Neural cell (in vitro differentiated cells): ENCODE data around the gene RAB4B. TPM values are rescaled to one million over a fixed set of nuclear protein-coding genes. Genes with fewer than 3 reads are reported as not detected.

ENCODE experiments used
- H2AFZ ChIP-seq: fragments of 200-600, 300-800 bp; sonication (generic), shearing (Covaris generic); 2 replicates; pipeline ENCODE4 v1.6.0; 2014; ENCODE audit warnings: low read depth, mild to moderate bottlenecking, antibody characterized with exemption, low read length, moderate library complexity
- H3F3A ChIP-seq: fragments of 200-600 bp; shearing (Covaris generic); 2 replicates; pipeline ENCODE4 v1.6.1; 2016; ENCODE audit warnings: mild to moderate bottlenecking, moderate library complexity, mixed read lengths, antibody characterized with exemption, low read length; ENCODE audit not compliant: insufficient read depth, poor library complexity, severe bottlenecking
- H3K27ac ChIP-seq: fragments of 200-600, 300-800 bp; sonication (generic), shearing (Covaris generic); 2 replicates; pipeline ENCODE4 v1.5.1; 2014; ENCODE audit warnings: mild to moderate bottlenecking, low read length, moderate library complexity
- H3K27me3 ChIP-seq: fragments of 300-800, 200-600 bp; sonication (generic), shearing (Covaris generic); 2 replicates; pipeline ENCODE4 v1.6.0; 2014; ENCODE audit warnings: mild to moderate bottlenecking, low read depth, low read length, moderate library complexity; ENCODE audit not compliant: insufficient read depth
- H3K36me3 ChIP-seq: fragments of 300-800, 200-600 bp; sonication (generic), shearing (Covaris generic); 2 replicates; pipeline ENCODE4 v1.5.1; 2014; ENCODE audit warnings: mild to moderate bottlenecking, antibody characterized with exemption, low read length, moderate library complexity; ENCODE audit not compliant: insufficient read depth
- H3K4me2 ChIP-seq: fragments of 300-800, 200-600 bp; sonication (generic), shearing (Covaris generic); 2 replicates; pipeline ENCODE4 v1.6.0; 2014; ENCODE audit warnings: mild to moderate bottlenecking, low read length
- H3K4me3 ChIP-seq: fragments of 300-800, 200-600 bp; sonication (generic), shearing (Covaris generic); 2 replicates; pipeline ENCODE4 v1.5.1; 2014; ENCODE audit warnings: mild to moderate bottlenecking, low read length, moderate library complexity
- H3K79me2 ChIP-seq: fragments of 200-600 bp; shearing (Covaris generic); replicated peaks from 2 replicates; pipeline ENCODE4 v1.6.0; 2014; ENCODE audit warnings: mild to moderate bottlenecking, low read length, moderate library complexity; ENCODE audit not compliant: insufficient read depth
- H3K9ac ChIP-seq: fragments of 300-800, 200-600 bp; sonication (generic), shearing (Covaris generic); 2 replicates; pipeline ENCODE4 v1.6.1; 2016; ENCODE audit warnings: mild to moderate bottlenecking, low read length, mixed read lengths
- H3K9me2 ChIP-seq: fragments of 200-600 bp; shearing (Covaris generic); 2 replicates; pipeline ENCODE4 v1.6.1; 2016; ENCODE audit warnings: mild to moderate bottlenecking, low read length, mixed read lengths; ENCODE audit not compliant: insufficient read depth
- H3K9me3 ChIP-seq: fragments of 200-600, 300-800 bp; sonication (generic), shearing (Covaris generic); 2 replicates; pipeline ENCODE4 v1.6.1; 2016; ENCODE audit warnings: mild to moderate bottlenecking, mixed run types, low read length, moderate library complexity, mixed read lengths
- H4K20me1 ChIP-seq: fragments of 200-600 bp; shearing (Covaris generic); 2 replicates; pipeline ENCODE4 v1.6.1; 2016; ENCODE audit warnings: mild to moderate bottlenecking, mixed run types; ENCODE audit not compliant: insufficient read depth
- CTCF ChIP-seq: fragments of 450-650 bp; IDR thresholded peaks from 2 replicates; pipeline ENCODE4 v1.5.1; 2014; ENCODE audit warnings: antibody characterized with exemption, mild to moderate bottlenecking, moderate library complexity; ENCODE audit not compliant: poor library complexity, severe bottlenecking
- EZH2 ChIP-seq: fragments of 200-600, 300-800 bp; shearing (Covaris generic), sonication (generic); IDR thresholded peaks from 2 replicates; pipeline ENCODE4 v1.6.1; 2014; ENCODE audit warnings: antibody characterized with exemption, low read length, borderline replicate concordance, mild to moderate bottlenecking; ENCODE audit not compliant: insufficient read depth, poor library complexity, severe bottlenecking
- MXI1 ChIP-seq: fragments of 450-650 bp; conservative IDR thresholded peaks from 2 replicates; pipeline ENCODE4 v1.6.1; 2014; ENCODE audit warnings: antibody characterized with exemption, mild to moderate bottlenecking; ENCODE audit not compliant: poor library complexity, severe bottlenecking
- POLR2AphosphoS5 ChIP-seq: IDR thresholded peaks from 2 replicates; pipeline ENCODE4 v1.6.1; 2012
- REST ChIP-seq: IDR thresholded peaks from 2 replicates; pipeline ENCODE4 v1.6.1; 2012; ENCODE audit warnings: borderline replicate concordance
- SMC3 ChIP-seq: fragments of 450-650 bp; conservative IDR thresholded peaks from 2 replicates; pipeline ENCODE4 v1.6.1; 2014; ENCODE audit warnings: antibody characterized with exemption, mild to moderate bottlenecking, moderate library complexity; ENCODE audit not compliant: poor library complexity
- TAF1 ChIP-seq: IDR thresholded peaks from 2 replicates; pipeline ENCODE4 v1.6.1; 2012; ENCODE audit warnings: low read depth
- polyA plus RNA-seq: library from polyadenylated mRNA; depleted of rRNA; stranded (reverse); fragments of >200 nt; gene quantifications from 2 replicates; pipeline ENCODE4 v1.2.3, GENCODE V29; 2014

Gene RAB4B
- polyA plus RNA-seq, 1 donor from 2014 or later, result 66.0 TPM

- Histone ChIP-seq H3K36me3 (no peaks in the 10 kb centered on the region), H3K27ac (no peak overlapping the region), H3K79me2 (no peaks in the 10 kb centered on the region), H3K9me3 (no peaks in the 10 kb centered on the region), H3K4me2 (no peak overlapping the region), H3K9me2 (no peaks in the 10 kb centered on the region), H4K20me1 (no peaks in the 10 kb centered on the region), H2AFZ (no peak overlapping the region), H3F3A (no peaks in the 10 kb centered on the region), H3K9ac (no peak overlapping the region), H3K27me3 (no peaks in the 10 kb centered on the region), H3K4me3 (no peak overlapping the region)
- TF ChIP-seq EZH2, result no peak
- no peak for TF ChIP-seq MXI1
These were observed 41.4 kb upstream of the RAB4B start for GRCh38 chr19:40736661-40737060.

- no peaks in the 10 kb centered on the region for H3K27me3 ChIP-seq
- H3K79me2 ChIP-seq, result no peaks in the 10 kb centered on the region
- no peaks in the 10 kb centered on the region for H3K36me3 ChIP-seq
- H3K9me2 ChIP-seq, result no peaks in the 10 kb centered on the region
- H3K4me2 ChIP-seq, result no peak overlapping the region
- H3F3A ChIP-seq, result no peaks in the 10 kb centered on the region
- no peaks in the 10 kb centered on the region for H3K9me3 ChIP-seq
- H3K9ac ChIP-seq, result no peak overlapping the region
- H4K20me1 ChIP-seq, result no peaks in the 10 kb centered on the region
- no peak overlapping the region for H3K4me3 ChIP-seq
- TF ChIP-seq CTCF, result no peak
- no peak for TF ChIP-seq EZH2
- no peak for TF ChIP-seq MXI1
- no peak overlapping the region for H3K27ac ChIP-seq
- H2AFZ ChIP-seq, result no peak overlapping the region
These were observed 40.9 kb upstream of the RAB4B start for GRCh38 chr19:40737102-40737644.

GRCh38 chr19:40739030-40739839 is 38.8 kb upstream of the RAB4B start:
- no peak for TF ChIP-seq EZH2
- no peak for TF ChIP-seq SMC3
- no peaks in the 10 kb centered on the region for H3K79me2 ChIP-seq
- no peaks in the 10 kb centered on the region for H3K36me3 ChIP-seq
- H2AFZ ChIP-seq, result no peak overlapping the region
- H3K9me2 ChIP-seq, result no peaks in the 10 kb centered on the region
- no peak overlapping the region for H3K9ac ChIP-seq
- H3K4me3 ChIP-seq, result no peak overlapping the region
- H3F3A ChIP-seq, result no peaks in the 10 kb centered on the region
- no peaks in the 10 kb centered on the region for H3K27me3 ChIP-seq
- H4K20me1 ChIP-seq, result no peaks in the 10 kb centered on the region
- H3K9me3 ChIP-seq, result no peaks in the 10 kb centered on the region
- H3K27ac ChIP-seq, result no peak overlapping the region
- H3K4me2 ChIP-seq, result no peak overlapping the region

- no peak overlapping the region for H3K4me3 ChIP-seq
- H3K9me3 ChIP-seq, result no peaks in the 10 kb centered on the region
- no peaks in the 10 kb centered on the region for H3K27me3 ChIP-seq
- H3K27ac ChIP-seq, result no peak overlapping the region
- H3K36me3 ChIP-seq, result no peaks in the 10 kb centered on the region
- no peak overlapping the region for H3K4me2 ChIP-seq
- no peaks in the 10 kb centered on the region for H3F3A ChIP-seq
- no peaks in the 10 kb centered on the region for H4K20me1 ChIP-seq
- no peaks in the 10 kb centered on the region for H3K9me2 ChIP-seq
- H3K79me2 ChIP-seq, result no peaks in the 10 kb centered on the region
- H2AFZ ChIP-seq, result no peak overlapping the region
- no peak overlapping the region for H3K9ac ChIP-seq
- no peak for TF ChIP-seq TAF1
- TF ChIP-seq POLR2AphosphoS5, result no peak
- TF ChIP-seq SMC3, result no peak
- TF ChIP-seq CTCF, result no peak
- no peak for TF ChIP-seq EZH2
- no peak for TF ChIP-seq MXI1
- no peak for TF ChIP-seq REST
These were observed 38.0 kb upstream of the RAB4B start for GRCh38 chr19:40739871-40740703.
